Measurements from ENCODE around the gene RPS5.
"Not testable (repeated sequence)": the region's sequence is repeated elsewhere in the genome, so short reads cannot be mapped to it uniquely, and the experiment has no call there.

The RPS5 gene

DNA sequence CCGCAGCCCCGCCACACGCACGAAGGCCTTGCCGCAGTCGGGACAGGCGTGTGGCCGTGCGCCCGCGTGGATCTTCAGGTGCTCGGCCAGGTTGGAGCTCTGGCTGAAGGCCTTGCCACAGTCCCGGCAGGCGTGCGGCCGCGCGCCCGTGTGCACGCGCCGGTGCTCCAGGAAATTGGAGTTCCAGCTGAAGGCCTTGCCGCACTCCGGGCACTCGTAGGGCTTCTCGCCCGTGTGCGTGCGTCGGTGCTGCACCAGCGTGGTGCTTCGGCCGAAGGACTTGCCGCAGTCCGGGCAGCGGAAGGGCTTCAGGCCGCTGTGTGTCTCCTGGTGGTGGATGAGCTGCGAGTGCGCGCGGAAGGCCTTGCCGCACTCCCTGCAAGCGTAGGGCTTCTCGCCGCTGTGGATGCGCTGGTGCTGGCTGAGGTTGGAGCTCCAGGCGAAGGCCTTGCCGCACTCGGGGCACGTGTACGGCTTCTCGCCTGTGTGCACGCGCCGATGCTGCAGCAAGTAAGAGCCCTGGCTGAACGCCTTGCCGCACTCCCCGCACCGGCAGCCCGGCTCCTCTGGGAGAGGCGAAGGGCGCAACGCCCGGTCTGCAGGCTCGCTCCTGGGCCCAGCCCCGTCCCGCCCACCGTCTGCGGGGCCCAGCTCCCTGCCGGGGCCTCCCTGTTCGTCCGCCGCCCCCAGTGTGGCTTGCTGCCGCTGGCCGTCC lies 30.1 kb upstream of the RPS5 start:
- DNase-seq = no peak

DNA sequence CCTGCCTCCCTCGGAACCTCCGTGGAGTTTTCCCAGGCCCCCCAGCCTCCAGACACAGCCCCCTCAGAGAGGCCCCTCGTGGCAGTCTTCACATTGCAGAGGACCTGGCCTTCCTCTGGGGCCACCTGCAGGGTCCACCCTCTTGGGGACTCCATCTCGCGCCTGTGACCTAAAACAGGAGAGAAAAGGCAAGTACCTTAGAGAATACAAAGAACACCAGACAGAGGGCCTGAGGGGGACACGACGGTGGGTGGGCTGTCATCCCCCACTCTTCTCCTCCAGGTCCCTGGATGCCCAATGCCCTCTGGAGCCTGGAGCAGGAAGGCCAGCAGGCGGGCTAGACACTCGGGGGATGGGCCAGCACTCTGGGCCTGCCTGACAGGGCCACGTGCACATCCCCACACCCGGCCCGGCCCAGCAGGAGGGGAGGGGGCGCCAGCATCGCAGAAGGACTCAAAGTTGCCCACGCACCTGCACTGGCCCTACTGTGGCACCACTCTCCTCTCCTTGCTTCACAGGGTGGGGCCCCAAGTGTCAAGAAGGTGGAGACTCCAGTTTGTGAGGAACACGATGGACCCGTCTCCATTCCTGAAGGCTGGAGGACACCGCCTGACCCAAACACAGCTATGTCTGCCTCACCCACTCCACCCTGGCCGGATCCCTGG lies 29.5 kb upstream of the RPS5 start:
- no peak for DNase-seq

DNA sequence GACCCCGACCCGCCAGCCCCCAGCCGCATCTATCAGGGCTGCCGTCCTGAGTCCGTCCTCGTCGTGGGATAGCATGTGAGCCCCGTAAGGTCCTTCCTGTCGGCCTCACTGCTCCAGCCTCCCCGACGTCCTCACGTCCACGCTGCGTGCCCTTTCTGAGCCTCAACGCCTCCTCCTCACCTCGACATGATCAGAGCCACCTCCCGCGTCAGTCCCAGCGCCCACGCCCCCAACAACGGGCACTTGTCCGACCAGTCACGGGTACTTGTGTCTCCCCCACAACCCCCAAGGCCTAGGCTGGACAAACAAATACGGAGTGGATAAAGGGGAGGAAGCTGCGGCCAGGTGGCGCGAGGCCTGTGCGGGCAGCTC lies 25.2 kb upstream of the RPS5 start:
- peak; percentile 67 for DNase-seq

DNA sequence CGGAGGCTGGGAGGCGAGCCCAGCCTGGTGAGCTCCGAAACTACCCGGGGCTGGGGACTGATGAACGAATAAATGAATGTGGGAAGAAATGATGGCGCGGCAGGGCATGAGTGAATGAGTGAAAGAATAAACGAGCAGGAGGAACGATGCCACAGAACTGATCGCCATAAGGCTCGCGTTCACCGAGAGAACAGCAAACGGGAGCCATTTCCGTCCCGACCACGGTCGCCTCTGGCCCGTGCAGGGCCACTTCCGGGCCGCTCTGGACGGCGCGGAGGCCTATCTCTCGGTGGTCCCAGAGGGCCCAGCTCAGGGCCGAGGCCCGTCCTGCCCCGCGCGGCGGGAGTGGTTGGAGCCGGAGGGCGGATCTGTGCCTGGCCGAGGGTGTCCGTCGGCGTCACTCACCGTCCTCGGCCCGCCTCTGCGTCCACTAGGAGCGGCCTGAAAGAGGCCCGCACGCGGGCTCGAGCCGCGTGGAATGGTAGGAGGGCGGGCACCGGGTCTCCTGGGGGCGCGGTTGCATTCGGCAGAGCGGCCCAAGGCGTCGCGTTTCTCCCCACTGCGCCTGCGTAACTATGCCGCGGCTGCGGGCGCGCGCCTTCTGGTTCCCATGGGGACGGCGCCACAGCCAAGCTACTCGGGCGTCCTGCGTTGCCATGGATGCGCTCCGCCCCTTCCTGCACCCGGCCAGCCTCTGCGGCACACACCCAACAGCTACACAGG lies 24.6 kb upstream of the RPS5 start, which contains the start of gene ZNF497:
Gene ZNF497, minus strand, starts transcription at position 480 of the 723 bp plus-strand sequence. CDS start 5,116 bp downstream, outside the sequence.
- peak; percentile 92 for DNase-seq

DNA sequence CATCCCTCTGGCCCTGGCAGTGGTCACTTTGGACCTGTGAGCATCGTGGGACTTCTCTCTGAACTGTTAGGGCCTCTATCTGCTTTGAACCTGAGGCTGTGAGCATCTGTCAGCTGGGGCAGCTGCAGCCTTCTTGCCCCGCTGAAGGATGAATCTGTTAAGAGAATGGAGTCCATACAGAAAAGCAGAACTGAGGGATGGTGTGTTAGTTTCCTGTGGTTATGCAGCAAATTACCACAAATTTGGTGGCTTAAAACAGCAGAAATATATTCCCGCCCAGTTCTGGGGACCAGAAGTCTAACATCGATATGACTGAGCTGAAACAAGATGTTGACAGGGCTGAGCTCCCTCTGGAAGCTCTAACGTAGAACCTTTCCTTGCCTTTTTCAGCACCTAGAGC lies 22.9 kb upstream of the RPS5 start:
- DNase-seq = no peak

DNA sequence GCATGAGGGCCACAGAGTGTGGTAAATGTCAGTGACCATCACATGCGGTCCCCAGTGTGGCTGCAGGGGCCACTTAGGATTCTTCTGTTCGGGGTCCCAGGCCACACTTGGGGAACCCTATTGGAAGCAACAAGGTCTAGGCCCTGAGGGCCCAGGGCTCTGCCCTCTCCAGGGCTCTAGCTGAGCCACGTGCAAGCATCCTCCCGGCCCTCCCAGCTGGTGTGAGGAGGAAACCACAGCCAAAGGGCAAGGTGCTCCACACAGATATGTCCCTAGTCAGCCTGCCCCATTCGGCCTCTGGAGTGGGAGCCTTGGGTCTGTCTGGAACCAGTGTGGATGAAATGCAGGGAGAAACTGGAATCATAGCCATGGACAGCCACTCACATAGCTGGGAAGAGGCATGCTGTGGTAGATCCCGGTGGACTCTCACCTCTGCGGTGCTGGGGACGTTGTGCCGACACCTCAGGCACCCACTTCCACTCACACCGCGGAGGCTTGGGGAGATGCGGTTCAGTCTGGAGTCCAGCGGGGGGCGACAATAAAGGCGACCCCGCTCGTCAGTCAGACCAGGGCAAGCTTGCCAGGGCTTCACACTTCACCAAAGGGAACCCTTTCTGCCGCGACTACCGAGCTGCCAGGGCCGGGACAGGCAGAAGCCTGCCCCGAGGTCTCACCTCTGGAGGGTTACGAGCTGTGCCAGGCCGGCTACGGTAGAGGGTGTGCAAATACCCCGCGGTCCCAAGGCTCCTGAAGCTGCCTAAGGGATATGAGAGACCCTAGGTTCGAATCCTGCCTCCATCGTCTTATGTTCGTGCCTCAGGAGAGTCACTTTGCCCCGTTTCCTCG lies 20.3 kb upstream of the RPS5 start:
- DNase-seq = no peak

DNA sequence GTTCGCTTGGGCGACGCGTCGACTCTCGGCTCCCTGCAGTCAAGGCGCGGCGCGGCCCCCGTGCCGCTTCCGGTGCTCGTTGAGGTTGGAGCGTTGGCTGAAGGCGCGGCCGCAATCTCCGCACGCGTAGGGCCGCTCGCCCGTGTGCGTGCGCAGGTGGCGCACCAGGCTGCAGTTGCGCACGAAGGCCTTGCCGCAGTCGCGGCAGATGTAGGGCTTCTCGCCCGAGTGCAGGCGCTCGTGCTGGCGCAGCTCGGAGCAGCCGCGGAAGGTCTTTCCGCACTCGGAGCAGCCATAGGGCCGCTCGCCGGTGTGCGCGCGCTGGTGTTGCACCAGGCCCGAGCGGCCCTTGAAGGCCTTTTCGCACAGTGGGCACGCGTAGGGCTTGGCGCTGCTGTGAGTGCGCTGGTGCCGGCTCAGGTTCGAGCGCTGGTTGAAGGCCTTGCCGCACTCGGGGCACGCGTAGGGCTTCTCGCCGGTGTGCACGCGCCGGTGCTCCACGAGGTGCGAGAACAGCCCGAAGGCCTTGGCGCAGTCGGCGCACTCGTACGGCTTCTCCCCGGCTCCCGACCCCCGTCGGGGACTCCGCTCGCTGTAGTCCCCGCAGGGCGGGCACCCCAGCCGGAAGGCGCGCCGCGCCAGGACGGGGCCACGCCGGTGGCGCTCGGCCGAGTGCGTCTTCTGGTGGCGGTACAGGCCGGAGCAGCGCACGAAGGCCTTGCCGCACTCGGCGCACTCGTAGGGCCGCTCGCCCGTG lies 19.2 kb upstream of the RPS5 start:
- no peak for DNase-seq

DNA sequence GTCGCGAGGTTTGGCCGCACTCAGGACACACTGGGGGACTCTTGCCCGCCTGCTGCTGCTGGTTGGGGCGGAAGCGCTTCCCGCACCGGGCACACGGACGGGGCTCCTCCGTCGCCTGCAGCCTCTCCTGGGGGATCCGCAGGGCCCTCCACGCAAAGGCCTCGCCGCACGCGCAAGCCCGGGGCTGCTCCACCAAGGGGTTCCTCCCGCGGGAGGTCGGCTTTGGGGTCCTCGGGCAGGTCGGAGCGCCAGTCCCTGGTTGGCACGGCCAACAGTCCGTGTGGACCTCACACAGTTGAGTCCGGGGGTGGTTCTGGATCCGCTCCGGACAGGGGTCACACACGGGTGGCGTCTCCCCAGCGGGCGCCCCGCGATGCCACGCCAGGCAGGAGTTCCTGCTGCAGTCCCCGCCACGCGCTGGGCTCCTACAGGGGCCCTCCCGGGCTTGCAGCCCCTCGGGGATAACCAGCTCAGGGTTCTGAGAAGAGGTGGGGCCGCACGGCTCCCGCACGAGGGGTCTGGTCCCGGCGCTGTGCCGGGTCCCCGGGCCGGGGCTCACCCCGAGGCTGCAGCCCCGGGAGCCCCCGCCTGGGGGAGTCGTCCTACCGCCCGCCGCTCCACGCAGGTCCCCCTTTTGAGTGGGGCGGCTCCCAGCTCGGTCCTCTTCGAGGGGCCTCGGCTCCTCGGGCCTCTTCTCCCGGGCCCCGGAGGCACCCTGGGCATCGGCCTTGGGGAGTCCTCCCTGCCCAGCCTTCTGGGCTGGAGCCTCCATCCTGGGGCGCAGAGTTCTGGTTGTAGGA lies 18.3 kb upstream of the RPS5 start:
- DNase-seq = no peak

DNA sequence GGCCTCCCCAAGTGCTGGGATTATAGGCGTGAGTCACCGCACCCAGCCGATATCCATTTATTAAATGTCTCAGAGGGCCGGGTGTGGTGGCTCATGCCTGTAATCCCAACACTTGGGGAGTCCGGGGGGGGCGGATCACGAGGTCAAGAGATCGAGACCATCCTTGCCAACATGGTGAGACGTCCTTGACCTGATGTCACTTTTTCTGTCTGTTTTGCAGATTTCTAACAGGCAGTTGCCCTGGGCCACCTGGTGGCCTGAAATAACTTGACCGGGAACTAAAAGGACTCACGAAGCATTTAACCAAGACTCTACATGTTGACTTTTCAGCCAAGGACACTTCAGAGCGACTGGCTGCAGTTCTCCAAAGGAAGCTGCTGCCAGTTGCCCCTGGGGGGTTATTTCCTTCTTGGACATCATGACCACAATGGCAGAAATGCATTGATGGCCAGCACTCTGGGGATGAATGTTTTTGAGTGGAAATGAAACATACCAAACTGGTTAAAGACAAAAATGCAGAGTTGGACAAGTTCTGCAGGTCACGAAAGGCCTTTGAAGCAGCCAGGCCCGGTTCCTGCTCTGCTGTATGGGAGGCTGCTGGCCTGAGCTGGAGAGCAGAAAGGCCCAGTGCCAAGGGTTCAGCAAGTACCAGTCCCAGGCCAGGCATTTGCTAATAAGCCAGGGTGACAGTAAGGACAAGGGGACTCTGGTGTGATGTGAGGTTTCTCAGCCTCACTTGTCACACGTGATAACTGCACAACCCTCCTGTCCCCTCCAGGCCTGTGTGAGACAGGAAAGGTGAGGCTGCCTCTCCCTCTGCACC lies 14.5 kb upstream of the RPS5 start:
- DNase-seq = no peak

DNA sequence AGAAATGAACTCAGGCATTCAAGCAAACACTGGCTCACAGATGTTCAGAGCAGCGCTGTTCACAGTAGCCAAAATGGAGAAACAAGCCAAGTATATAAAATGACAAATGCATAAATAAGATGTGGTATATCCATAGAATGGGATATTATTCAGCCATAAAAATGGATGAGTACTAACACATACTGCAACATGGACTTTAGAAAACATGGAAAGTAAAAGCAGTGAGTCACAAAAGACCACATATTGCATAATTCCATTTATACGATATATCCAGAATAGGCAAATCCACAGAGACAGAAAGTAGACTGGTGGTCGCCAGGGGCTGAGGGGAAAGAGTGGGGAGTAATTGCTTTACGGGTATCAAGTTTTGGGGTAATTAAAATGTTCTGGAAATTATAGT lies 12.9 kb upstream of the RPS5 start:
- no peak for DNase-seq

DNA sequence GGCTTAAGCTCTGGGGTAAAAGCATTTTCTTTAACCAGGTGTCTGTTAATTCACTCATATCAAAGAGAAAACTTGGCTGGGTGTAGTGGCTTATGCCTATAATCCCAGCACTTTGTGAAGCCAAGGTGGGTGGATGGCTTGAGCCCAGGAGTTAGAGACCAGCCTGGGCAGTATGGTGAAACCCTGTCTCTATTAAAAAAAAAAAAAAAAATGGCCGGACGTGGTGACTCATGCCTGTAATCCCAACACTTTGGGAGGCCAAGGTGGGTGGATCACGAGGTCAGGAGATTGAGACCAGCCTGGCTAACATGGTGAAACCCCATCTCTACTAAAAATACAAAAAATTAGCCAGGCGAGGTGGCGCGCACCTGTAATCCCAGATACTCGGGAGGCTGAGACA lies 10.3 kb upstream of the RPS5 start:
- DNase-seq = not testable (repeated sequence)

DNA sequence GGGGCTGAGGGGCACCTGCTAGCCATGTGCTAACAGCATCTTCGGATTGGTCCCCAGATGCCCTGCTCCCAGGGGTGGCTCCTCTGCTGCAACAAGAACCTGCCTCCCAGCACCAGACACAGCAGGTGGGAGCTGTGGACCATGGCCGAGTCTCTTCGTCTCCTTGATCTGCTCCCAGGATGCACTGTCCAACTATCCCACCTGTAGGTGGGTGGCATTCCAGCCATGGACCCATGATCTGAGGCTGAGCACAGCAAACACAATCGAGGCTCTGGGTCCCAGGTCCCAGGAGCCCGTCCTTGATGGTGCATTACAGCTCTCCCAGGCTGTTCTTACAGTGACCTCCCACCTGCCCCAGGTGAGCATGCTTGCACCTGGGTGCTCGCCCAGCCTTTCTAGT lies 7.8 kb upstream of the RPS5 start:
- DNase-seq = no peak

DNA sequence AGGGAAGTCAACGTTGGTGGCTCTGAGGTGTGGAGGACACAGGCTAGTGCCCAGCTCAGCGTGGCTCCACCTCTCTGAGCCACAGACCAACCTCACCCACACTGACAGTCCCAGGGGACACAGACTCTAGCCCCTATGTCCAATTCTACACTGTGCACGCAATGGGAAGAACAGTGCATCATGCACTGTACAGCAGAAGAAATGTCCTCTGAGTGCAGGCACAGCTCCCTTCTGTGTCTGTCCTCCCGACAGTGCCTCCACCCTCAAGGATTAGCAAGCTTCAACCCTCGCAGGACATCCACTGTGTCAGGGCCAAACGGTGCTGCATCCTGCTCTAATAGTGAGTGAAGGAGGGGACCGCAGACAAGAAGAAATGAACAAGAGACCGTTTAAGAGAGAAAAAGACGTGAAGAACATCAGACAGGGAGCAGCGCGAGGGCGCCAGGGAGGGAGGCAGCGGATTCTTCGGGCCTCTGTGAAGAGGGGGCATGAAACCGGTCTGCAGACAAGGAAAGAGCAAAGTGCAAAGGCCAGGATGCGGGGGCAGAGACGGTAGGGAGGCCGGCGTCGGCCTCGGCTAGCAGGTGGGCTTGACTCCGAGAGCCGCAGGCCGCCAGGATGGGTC lies 6.9 kb upstream of the RPS5 start:
- DNase-seq = peak; percentile 64

DNA sequence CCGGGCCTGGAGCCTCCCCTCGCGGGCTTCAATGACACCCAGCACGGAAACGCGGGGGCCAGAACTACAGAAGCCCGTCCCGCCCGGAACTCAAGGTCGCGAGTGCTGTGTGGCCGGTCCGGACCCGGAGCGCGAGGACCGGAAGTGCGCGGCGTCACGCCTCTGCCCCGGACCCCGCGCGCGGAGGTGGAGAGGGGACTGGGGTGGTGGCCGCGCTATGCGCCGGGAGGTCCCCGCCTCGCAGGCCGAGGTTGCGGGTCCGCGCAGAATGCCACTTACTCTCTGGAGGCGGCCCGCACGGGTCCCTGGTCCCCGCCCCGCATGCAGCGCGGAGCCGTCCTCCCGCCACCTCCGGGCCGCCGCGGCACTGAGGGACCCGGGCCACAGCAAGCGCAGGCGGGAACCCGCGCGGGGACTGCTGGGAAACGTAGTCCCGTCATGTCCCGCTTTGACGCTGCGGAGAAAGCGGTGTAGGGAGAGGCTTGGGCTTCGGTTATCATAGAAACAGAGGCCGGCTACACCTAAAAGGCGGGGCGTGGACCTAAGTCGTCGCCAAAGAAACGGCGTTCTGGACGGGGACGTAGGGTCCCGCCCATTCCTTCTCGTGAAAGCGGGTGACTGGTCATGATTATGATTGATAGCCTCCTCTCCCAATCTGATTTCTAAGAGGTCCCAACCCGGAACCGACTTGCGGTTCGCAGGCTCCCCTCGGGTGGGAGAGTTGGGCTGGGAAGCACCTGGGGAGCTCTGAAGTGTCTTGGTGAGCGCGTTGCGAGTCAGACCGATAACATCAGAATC lies 6.2 kb upstream of the RPS5 start, which contains the start of gene ZNF837:
Gene ZNF837, minus strand, starts transcription at position 369 of the 798 bp plus-strand sequence. CDS start 11,698 bp downstream, outside the sequence.
- DNase-seq = peak; percentile 99

DNA sequence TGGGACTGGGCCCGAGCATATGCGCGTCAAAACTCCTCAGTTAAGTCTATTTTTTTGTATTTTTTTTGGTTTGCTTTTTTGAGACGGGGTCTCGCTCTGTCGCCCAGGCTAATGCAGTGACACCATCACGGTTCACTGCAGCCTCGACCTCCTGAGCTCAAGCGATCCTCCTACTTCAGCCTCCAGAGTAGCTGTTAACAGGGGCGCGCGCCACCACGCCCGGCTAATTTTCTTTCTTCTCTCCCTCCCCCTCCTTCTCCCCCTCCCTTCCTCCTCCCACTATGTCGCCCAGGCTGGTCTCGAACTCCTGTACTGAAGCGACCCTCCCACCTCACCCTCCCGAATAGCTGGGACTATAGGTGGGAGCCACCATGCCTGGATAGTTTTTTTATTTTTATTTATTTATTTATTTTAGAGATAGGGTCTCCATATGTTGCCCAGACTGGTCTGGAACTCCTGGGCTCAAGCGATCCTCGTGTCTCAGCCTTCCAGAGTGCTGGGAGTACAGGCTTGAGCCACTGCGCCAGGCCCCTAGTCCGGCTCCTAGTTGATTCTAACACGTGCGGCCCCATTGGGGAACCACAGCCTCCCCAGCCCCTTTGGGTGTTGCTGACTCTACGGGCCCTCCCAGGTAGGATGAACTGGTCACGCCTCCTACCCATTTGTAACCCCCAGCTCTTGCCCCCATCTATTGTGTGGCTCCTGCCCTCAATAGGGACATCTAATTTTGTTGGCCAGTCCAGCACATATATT lies 5.4 kb upstream of the RPS5 start:
- no peak for DNase-seq

DNA sequence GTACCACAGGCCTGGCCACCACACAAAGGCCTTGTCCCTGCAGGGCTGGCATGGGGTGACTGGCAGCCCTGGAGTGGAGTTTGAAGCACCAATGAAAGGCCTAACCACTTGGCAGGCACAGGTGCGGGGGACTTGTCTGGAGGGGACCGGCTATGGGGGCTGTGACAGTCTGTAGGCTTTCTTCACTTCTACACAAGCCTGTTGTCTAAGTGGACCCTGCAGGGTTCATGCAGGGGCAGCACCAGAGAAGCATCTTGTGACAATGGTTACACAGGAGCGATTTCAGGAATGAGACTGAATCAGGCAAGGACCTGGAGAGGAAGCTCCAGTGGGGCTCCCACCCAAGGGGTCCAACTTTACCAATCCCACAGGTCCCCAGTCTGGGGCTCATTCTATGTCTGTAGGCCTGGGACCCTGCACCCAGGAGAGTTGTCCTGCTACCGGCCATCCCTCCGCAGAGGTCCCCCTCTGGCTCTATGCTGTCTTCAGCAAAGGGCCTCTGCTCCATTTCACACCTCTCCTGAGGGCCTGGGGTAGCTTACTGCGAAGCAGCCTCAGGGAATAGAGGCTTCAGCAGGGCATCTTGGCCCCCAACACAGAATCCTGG lies 4.0 kb upstream of the RPS5 start:
- no peak for DNase-seq

DNA sequence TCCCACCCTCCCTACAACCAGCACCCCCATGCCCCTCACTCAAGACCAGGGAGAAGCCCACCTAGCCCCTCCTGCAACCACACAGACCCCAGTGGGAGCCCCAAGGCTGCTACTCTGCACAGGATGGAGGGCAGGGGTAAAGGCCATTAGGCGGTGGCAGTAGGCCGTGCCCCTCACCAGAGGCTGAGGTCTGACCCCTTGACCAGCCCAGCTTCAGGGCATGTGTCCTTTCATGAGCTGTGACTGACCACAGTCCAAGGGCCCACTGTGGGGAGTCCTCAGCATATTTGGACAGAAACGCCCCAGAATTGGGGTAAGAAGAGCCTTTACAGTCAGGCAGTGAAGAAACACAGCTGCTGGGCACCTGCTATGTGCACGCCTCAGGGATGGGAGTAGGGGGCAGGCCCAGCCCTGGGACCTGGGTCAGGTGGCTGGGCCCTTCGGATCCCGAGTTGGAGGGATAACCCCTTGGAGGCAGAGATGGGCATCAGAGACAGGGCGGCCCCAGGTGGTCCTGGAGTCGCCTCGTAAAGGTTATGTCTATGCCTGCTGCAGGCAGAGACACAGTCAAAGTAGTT lies 1.7 kb upstream of the RPS5 start:
- no peak for DNase-seq
